ENCODE data around the gene TLX2.
"Not testable (repeated sequence)": the region's sequence is repeated elsewhere in the genome, so short reads cannot be mapped to it uniquely, and the experiment has no call there.

TLX2 gene

DNA sequence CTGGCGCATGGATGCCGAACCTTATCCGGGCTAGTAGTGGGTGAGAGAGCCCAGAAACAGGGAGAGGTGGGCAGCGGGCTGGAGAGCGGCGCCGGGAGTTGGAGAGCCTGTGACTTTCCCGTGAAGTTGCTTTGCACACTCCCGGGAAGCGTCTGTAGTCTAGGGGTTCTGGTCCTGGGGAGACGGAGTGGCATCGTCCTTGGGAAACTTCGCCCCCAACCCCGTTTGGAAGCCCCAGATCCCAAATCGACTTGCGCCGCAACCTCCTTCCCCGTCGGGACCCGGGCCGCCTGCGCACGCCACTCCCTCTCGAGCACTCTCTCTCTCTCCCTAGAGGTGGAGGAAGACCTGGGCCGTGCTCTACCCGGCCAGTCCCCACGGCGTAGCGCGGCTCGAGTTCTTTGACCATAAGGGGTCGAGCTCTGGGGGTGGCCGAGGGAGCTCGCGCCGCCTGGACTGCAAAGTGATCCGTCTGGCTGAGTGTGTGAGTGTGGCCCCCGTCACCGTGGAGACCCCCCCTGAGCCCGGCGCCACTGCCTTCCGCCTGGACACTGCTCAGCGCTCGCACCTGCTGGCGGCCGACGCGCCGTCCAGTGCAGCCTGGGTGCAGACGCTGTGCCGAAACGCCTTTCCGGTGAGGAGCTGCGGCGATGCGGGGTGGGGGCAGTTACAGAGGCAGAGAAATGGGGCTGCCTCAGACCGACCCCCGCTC is 40.7 kb downstream of the TLX2 start:
- DNase-seq (ENCODE audit: low read depth): no peak

DNA sequence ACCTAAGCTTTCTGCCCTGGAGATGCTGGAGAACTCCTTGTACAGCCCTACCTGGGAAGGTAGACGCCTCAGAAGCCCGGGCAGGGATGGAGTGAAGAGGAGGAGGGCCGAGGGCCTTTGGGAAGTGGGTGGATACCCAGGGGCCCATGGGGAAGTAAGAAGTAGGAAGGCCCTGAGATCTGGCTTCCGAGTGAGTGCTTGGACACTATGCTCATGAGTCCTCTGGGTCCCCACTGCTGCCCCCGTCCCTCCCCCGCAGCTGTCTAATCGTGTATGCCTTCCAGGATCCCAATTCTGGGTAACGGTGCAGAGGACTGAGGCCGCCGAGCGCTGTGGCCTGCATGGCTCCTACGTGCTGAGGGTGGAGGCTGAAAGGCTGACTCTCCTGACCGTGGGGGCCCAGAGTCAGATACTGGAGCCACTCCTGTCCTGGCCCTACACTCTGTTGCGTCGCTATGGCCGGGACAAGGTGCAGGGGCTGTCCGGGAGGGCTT is 41.4 kb downstream of the TLX2 start:
- DNase-seq (ENCODE audit: low read depth): no peak

DNA sequence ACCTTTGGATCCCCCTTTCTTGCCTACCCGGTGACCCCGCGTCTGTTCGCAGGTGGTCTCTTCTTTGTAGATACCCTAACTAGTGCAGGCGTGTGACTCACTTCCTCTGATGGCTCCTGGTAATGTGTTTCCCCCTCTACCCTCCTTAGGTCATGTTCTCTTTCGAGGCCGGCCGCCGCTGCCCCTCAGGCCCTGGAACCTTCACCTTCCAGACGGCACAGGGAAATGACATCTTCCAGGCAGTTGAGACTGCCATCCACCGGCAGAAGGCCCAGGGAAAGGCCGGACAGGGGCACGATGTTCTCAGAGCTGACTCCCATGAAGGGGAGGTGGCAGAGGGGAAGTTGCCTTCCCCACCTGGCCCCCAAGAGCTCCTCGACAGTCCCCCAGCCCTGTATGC is 41.9 kb downstream of the TLX2 start:
- DNase-seq (ENCODE audit: low read depth): no peak

DNA sequence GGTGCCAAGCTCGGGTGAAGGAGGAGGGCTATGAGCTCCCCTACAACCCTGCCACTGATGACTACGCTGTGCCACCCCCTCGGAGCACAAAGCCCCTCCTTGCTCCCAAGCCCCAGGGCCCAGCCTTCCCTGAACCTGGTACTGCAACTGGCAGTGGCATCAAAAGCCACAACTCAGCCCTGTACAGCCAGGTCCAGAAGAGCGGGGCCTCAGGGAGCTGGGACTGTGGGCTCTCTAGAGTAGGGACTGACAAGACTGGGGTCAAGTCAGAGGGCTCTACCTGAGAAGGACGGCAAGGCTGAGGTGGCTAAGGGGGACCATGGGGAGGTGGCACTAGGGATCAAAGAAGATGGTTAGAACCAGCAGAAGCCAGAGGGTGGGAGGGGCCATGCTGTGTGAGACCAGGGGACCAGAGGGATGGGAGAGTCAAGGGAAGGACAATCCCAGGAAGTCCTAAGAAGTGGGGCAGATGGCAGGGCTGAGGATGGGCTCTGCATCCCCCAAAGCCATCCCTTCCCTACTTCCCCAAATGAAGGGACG is 42.7 kb downstream of the TLX2 start:
- no peak for DNase-seq (ENCODE audit: low read depth)

DNA sequence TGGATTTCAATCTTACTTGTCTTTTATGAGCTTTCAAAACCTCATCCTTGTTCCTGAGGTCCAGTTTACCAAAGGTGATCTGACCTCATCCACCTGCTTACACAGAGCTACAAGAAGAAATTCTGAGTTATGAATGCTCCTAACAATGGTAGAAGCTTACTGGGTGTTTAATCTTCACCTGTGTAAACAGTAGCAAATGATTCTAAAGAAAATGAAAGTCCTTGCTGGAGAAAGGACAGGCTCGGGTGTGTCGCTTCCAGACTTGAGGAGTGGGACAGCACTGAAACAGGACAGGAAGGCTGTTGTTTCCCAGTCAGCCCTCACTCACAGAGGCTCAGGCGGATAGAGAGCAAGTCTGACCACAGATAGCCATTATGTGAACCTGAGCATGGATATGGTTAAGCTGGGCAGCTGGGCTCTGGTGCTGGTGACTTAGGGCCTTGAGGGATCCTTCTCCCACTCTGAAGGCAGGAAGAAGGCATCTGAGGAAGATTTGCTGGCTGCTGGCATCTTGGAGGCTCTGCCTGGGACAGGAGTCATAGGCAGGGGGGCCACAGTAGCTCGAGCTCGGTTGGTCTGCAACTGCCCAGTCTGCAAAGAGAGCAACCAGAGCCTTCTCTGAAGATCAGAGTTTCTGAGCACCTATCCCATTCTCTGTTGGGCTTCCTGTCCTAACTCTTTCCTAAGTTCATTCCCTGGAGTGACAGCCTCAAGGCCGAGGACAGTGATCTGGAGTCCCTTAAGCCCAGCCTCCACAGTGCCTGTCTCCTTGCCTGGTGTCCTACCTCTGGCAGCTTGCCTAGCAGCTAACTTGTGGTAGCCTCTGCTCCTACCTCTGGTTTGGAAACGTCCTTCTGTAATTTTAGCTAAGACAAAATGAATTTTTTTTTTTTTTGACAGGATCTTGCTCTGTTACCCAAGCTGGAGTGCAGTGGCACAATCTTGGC is 44.3 kb downstream of the TLX2 start:
- no peak for DNase-seq (ENCODE audit: low read depth)

DNA sequence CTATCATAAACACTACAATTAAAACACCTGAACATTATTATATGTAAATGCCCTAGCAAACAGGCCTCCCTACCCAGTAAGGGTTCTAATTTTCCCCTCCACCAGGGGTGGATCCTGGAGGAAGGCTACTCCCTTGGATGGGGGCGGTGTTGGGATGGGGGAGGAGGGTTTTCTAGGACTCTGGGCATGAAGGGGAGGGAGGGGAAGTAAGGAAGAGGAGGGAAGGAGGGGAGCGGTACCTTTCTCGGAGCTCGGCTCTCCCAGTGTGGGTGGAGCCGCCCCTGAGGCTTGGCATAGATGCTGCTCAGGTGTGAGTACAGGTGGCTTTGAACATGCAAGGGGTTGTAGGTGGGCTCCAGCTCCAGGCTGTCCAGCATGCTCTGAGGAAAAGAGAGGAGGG is 45.7 kb downstream of the TLX2 start:
- DNase-seq (ENCODE audit: low read depth): no peak

DNA sequence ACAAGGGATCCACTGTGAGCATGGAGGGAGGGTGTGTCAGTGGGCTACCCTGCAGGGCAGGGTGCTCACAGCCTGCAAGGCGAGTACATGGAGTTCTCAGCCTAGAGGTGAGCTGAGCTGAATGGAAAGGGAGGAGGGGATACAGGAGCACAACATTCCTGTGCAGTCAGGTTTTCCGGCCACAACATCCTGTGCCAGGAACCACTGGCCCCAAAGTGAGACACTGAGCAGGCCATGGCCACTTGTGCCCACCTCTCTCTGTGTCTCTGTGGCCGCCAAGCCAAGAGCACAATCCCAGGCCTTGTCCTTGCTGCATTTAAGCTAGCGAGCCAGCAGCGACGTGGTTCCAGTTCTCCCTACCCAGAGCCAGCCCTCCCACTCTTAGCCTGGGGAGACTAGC is 46.3 kb downstream of the TLX2 start:
- no peak for DNase-seq (ENCODE audit: low read depth)

DNA sequence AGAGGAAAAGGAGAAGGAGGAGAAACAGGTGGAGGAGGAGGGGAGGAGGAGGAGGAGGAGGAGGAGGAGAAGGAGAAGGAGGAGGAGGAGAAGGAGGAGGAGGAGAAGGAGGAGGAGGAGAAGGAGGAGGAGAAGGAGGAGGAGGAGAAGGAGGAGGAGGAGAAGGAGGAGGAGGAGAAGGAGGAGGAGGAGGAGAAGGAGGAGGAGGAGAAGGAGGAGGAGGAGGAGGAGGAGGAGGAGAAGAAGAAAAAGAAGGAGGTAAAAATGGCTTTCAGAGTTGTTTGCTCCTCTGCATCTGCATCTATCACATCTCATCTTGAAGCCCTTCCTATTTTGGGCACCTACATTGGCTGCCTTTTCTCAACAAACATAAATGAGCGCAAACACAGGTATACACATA is 46.8 kb downstream of the TLX2 start:
- DNase-seq (ENCODE audit: low read depth): not testable (repeated sequence)

DNA sequence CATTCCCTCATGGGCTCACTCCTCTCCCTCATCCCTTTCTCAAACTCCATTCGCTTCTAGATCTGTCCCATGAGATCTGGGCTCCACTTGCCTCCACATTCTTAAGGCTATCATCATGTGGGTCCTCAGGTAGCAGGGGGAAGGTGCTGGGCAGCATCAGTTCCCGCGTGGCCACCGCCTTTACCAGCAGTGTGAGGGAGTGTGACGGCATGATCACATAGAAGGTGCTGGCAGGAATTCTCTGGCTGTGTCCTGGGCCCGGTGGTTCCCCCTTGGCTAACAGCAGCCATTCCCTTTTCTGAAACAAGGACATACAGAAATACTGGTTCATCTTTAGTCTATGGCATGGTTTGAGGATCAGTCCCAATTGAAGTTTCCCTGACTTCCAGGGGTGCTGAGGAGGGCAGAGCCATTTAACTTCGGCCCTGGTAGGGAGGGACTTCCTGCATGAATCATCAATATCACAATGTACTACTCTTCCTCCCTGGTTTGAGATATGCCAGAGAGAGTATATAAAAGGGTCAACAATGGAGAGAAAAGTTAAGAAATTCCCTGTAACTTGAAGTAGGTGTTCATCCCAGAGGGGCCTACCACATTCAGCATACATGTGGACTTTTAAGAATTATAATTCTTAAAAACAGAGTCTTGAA is 48.0 kb downstream of the TLX2 start:
- no peak for DNase-seq (ENCODE audit: low read depth)

DNA sequence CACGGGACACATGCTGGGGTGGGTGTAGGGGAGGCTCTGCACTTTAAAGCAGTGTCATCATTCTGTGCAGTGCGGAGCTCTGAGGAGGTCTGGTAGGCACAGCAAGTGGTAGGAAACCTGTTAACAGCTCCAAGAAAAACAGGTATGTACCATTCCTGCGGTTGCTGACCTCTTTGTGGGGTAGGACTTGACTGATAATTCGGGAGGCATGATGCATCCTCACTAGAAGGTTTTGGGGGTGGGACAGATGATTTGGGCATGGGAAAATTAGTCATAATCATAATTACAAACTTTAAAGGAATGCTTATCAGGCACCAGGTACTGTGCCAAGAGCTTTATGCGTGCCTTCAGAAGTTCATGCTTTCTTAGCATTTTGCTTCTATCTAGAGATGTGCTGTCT is 50.0 kb downstream of the TLX2 start:
- no peak for DNase-seq (ENCODE audit: low read depth)

DNA sequence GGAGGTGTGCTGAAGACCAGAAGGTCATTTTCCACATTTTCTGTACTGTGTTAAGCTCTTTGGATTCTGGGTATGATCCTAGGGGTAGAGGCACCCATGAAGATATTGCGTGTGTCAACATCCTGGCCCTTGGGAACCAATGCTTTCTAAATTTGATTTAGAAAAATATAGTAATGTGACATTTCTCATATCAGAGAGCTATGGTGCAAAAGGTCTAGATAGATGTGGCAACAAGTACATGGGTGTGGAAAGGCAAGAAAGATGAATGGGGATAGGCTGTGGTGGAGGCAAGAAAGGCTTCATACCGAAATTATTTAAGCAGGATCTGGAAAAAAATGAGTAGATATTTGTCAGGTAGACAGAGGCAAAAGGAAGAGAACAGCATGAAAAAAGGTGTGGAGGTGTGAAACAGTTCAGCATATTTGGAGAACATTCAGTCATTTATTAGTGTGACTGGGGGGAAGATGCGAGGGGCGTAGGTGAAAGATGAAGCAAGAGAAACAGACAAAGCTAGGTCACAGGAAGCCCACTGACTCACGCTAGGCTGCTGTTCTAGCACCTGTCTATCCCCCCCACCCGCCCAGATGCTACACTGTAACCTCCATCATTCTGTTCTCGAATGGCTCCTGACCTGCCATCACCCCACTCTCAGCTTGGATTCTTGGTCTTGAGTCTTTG is 52.0 kb downstream of the TLX2 start:
- DNase-seq (ENCODE audit: low read depth): no peak

DNA sequence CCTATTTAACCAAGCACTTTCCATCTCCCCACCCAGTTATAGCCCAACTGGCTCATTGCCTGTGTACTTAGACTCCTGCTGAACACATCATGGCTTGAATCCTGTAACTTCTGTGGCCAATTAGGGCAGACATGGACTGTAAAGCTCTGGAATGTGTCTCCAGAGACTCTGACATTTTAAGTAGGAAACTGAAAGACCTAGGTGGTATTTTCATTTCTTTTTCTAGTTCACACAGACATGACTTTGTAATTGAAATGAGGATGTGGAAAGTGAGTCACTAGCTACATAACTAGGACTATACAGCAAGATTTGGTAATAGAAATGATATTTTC is 52.5 kb downstream of the TLX2 start:
- peak; percentile 94 for DNase-seq (ENCODE audit: low read depth)
